GM20000 (cell line): ENCODE results near the gene CDCP1.

ENCODE experiments used
- DNase-seq: peaks from one replicate; pipeline ENCODE4 v3.0.0; 2012; ENCODE audit warnings: low spot score
- CTCF ChIP-seq: IDR thresholded peaks from 2 replicates; pipeline ENCODE4 v1.5.1; 2012; ENCODE audit warnings: mild to moderate bottlenecking, control low read depth; ENCODE audit errors: extremely low read depth, missing control alignments

CDCP1 gene

GRCh38 chr3:45097296-45097883 is 48.8 kb downstream of the CDCP1 start:
- DNase-seq: no peak
- no peak for TF ChIP-seq CTCF

GRCh38 chr3:45095916-45096526 is 50.2 kb downstream of the CDCP1 start:
- DNase-seq: no peak
- TF ChIP-seq CTCF: no peak

GRCh38 chr3:45093176-45093575 is 53.0 kb downstream of the CDCP1 start:
- no peak for DNase-seq
- TF ChIP-seq CTCF: no peak

GRCh38 chr3:45092132-45093031 is 53.8 kb downstream of the CDCP1 start:
- DNase-seq: no peak
- no peak for TF ChIP-seq CTCF

GRCh38 chr3:45090855-45091254 is 55.3 kb downstream of the CDCP1 start:
- DNase-seq: no peak
- TF ChIP-seq CTCF: no peak

GRCh38 chr3:45088543-45089358 is 57.4 kb downstream of the CDCP1 start:
- no peak for DNase-seq
- no peak for TF ChIP-seq CTCF

GRCh38 chr3:45087155-45087554 is 59.0 kb downstream of the CDCP1 start:
- no peak for DNase-seq
- no peak for TF ChIP-seq CTCF
